Peyer's patch (tissue), 4 donors: ENCODE results near the gene IGLL1.

ENCODE experiments used
- CTCF ChIP-seq, 6 experiments: fragments of 450-650 bp in 4 of 6; fragments of 200-600 bp in 2 of 6; sonication (generic) in 1 of 6; IDR thresholded peaks; one replicate each; pipeline ENCODE4 v1.5.1; 2017 to 2019; ENCODE audit warnings: antibody characterized with exemption in 6 of 6, mild to moderate bottlenecking in 3 of 6, moderate library complexity in 1 of 6
- POLR2A ChIP-seq, 2 donors: fragments of 450-650 bp; IDR thresholded peaks; one replicate each; pipeline ENCODE4 v1.5.1; 2017; ENCODE audit warnings: antibody characterized with exemption in 2 of 2, mild to moderate bottlenecking in 2 of 2, moderate library complexity in 2 of 2

GRCh38 chr22:23553438-23553837, 26.7 kb downstream of the IGLL1 start:
- TF ChIP-seq CTCF (IDR thresholded peaks at IDR 0.05) (no peak), POLR2A (IDR thresholded peaks at IDR 0.05) (no peak)
